Fibroblast of gingiva (primary cell): ENCODE results near the gene APBB2.

Experiments used
- DNase-seq: peaks from one replicate; pipeline ENCODE4 v3.0.0-alpha.2; 2011; ENCODE audit warnings: low read depth

Gene APBB2

GRCh38 chr4:40897557-40898203 lies 316.7 kb downstream of the APBB2 start:
- DNase-seq = peak; percentile 22

GRCh38 chr4:40890764-40891163 lies 323.6 kb downstream of the APBB2 start:
- no peak for DNase-seq

- DNase-seq = no peak
Observed at GRCh38 chr4:40890199-40890598, 324.1 kb downstream of the APBB2 start.

GRCh38 chr4:40888933-40889332 lies 325.4 kb downstream of the APBB2 start:
- no peak for DNase-seq

GRCh38 chr4:40887764-40888131 lies 326.6 kb downstream of the APBB2 start:
- DNase-seq = peak; percentile 91

GRCh38 chr4:40886931-40887763 lies 327.2 kb downstream of the APBB2 start:
- DNase-seq = no peak

- no peak for DNase-seq
Observed at GRCh38 chr4:40881851-40882250, 332.5 kb downstream of the APBB2 start.

GRCh38 chr4:40881096-40881495 lies 333.2 kb downstream of the APBB2 start:
- no peak for DNase-seq

- no peak for DNase-seq
Observed at GRCh38 chr4:40878548-40879055, 335.7 kb downstream of the APBB2 start.

GRCh38 chr4:40877081-40877480 lies 337.3 kb downstream of the APBB2 start:
- DNase-seq = no peak

GRCh38 chr4:40875507-40876150 lies 338.7 kb downstream of the APBB2 start:
- DNase-seq = no peak

- no peak for DNase-seq
Observed at GRCh38 chr4:40874901-40875300, 339.4 kb downstream of the APBB2 start.

GRCh38 chr4:40874331-40874730 lies 340.0 kb downstream of the APBB2 start:
- no peak for DNase-seq

GRCh38 chr4:40871695-40872250 lies 342.6 kb downstream of the APBB2 start:
- DNase-seq = no peak

GRCh38 chr4:40870150-40870549 lies 344.2 kb downstream of the APBB2 start:
- DNase-seq = no peak

- DNase-seq = peak; percentile 27
Observed at GRCh38 chr4:40865696-40866095, 348.6 kb downstream of the APBB2 start.

GRCh38 chr4:40864531-40864930 lies 349.8 kb downstream of the APBB2 start:
- no peak for DNase-seq

GRCh38 chr4:40858962-40859361 lies 355.4 kb downstream of the APBB2 start:
- no peak for DNase-seq

- no peak for DNase-seq
Observed at GRCh38 chr4:40857956-40858355, 356.4 kb downstream of the APBB2 start.

- DNase-seq = peak; percentile 38
Observed at GRCh38 chr4:40856840-40857362, 357.4 kb downstream of the APBB2 start.

GRCh38 chr4:40856277-40856839 lies 358.0 kb downstream of the APBB2 start:
- no peak for DNase-seq

GRCh38 chr4:40850496-40850895 lies 363.8 kb downstream of the APBB2 start:
- DNase-seq = no peak
